ENCODE results near the gene CDH4. TPM values are rescaled to one million over a fixed set of nuclear protein-coding genes. Genes with fewer than 3 reads are reported as not detected.

The CDH4 gene
- total and polyA plus RNA-seq, 2 donors (not counting 3 experiments of a cell fraction or from before 2014, with no cell fraction given) = 0.17 to 0.51 TPM

- ChIA-PET CTCF (no interaction called here), POLR2A (no interaction called here)
- Histone ChIP-seq H3K4me1 (ENCODE audit: control insufficient read depth, extremely low read depth, insufficient read depth, low read length) (no peaks in the 10 kb centered on the region), H3K9me3 (replicated peaks; ENCODE audit: control insufficient read depth, insufficient read depth, low read length) (no peaks in the 10 kb centered on the region), H3K4me3 (replicated peaks in 1 of 3; ENCODE audit: insufficient read depth in 1 of 3, low read depth in 1 of 3, low read length in 3 of 3) (no peak overlapping the region), H2AFZ (ENCODE audit: low read depth, low read length) (no peak overlapping the region), H3K27ac (ENCODE audit: insufficient read depth, low read depth, low read length) (no peak overlapping the region), H4K20me1 (replicated peaks; ENCODE audit: control insufficient read depth, extremely low read depth, insufficient read depth, low read length) (no peaks in the 10 kb centered on the region), H3K9ac (replicated peaks; ENCODE audit: extremely low read depth, insufficient read depth, low read length) (no peak overlapping the region), H3K79me2 (ENCODE audit: control insufficient read depth, insufficient read depth, low read length) (no peaks in the 10 kb centered on the region), H3K4me2 (ENCODE audit: insufficient read depth, low read length) (no peak overlapping the region), H3K9me1 (replicated peaks; ENCODE audit: control insufficient read depth, extremely low read depth, insufficient read depth, low read length) (no peaks in the 10 kb centered on the region), H3K27me3 (ENCODE audit: control insufficient read depth in 2 of 2, insufficient read depth in 2 of 2, low read length in 2 of 2) (no peaks in the 10 kb centered on the region), H3K36me3 (ENCODE audit: control insufficient read depth in 2 of 2, extremely low read depth in 1 of 2, insufficient read depth in 2 of 2, low read length in 2 of 2) (no peaks in the 10 kb centered on the region)
- no peak for TF ChIP-seq JUN (IDR thresholded peaks at IDR 0.05; ENCODE audit: borderline replicate concordance, insufficient read depth, insufficient read length, low read depth)
- no peak for TF ChIP-seq POLR2A (IDR thresholded peaks at IDR 0.05; ENCODE audit: low read depth, low read length)
- no peak for TF ChIP-seq MAX (IDR thresholded peaks at IDR 0.05; ENCODE audit: insufficient read depth, insufficient read length)
- no peak for TF ChIP-seq CTCF (IDR thresholded peaks at IDR 0.05; ENCODE audit: extremely low read depth in 1 of 2, insufficient read depth in 1 of 2, low read depth in 1 of 2, low read length in 2 of 2)
- TF ChIP-seq POLR2AphosphoS5 (IDR thresholded peaks at IDR 0.05; ENCODE audit: insufficient read depth, low read depth, low read length) = no peak
- no peak for TF ChIP-seq GATA2 (IDR thresholded peaks at IDR 0.05; ENCODE audit: insufficient read depth, insufficient read length, low read depth, low read length)
- no peak for TF ChIP-seq FOS (IDR thresholded peaks at IDR 0.05; ENCODE audit: borderline replicate concordance, insufficient read depth, low read length)
- TF ChIP-seq MYC (IDR thresholded peaks at IDR 0.05; ENCODE audit: low read depth, low read length) = no peak
- TF ChIP-seq EZH2 (IDR thresholded peaks at IDR 0.05; ENCODE audit: borderline replicate concordance, low read depth, low read length, severe bottlenecking) = no peak
- intact Hi-C loops (cut with micrococcal nuclease) (no loop called here), dilution Hi-C loops (cut with MboI; ENCODE audit: extremely low pct_ligation_motif_present, low sequenced_read_pairs) (no loop called here)
- BruUV-seq (replicated peaks) = no TSS peak
- no peak for DNase-seq (ENCODE audit: low read depth, low spot score)
- FAIRE-seq = no peak
Observed at GRCh38 chr20:61573415-61574305, 321.6 kb downstream of the CDH4 start.

Measured in endothelial cell of umbilical vein (primary cell).